Measurements from ENCODE around the gene AXIN1. TPM values are rescaled to one million over a fixed set of nuclear protein-coding genes. Genes with fewer than 3 reads are reported as not detected.

Gene AXIN1
- total and polyA plus RNA-seq, 9 of the 15 experiments (the other 6 are each of a cell fraction or from before 2014, with no cell fraction given): 0.42 to 58.0 (median 25.9) TPM

DNA sequence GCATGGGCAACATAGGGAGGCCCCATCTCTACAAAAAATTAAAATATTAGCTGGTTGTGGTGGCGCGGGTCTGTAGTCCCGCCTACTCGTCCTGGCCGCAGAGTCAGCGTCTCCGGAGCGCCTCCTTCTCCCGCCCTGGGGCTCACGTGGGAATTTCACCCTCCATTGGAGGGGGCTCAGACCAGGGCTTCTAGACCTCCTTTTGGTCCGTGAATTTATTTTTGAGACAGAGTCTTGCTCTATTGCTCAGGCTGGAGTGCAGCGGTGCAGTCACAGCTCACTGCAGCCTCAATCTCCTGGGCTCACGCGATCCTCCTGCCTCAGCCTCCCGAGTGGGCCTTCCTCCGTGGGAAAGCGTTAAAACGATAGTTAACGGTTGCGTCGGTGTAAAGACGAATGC is 44.1 kb upstream of the AXIN1 start (continued):
- peak; percentile 43; the same call in 1 of the 2 replicates for TF ChIP-seq NFIC (IDR thresholded peaks at IDR 0.05)
- TF ChIP-seq CBX3 (IDR thresholded peaks at IDR 0.05; ENCODE audit: borderline replicate concordance in 1 of 2, low read length in 2 of 2): 0 out of 3 replicates have a peak, but pooled peaks of 1 of the 2 experiments have one; percentile 18
- no peak for TF ChIP-seq ZNF785 (CRISPR knock-in tag; IDR thresholded peaks at IDR 0.05)
- no peak for TF ChIP-seq ZNF311 (CRISPR knock-in tag; IDR thresholded peaks at IDR 0.05)
- no peak for TF ChIP-seq MECOM (CRISPR knock-in tag; IDR thresholded peaks at IDR 0.05)
- no peak for TF ChIP-seq BACH1 (tag; IDR thresholded peaks at IDR 0.05)
- TF ChIP-seq ZNF174 (CRISPR knock-in tag; IDR thresholded peaks at IDR 0.05): no peak
- TF ChIP-seq RFX5 (IDR thresholded peaks at IDR 0.05; ENCODE audit: low read depth, low read length): no peak
- TF ChIP-seq MAFG (tag; conservative IDR thresholded peaks at IDR 0.05): no peak
- TF ChIP-seq ZFP1 (CRISPR knock-in tag; IDR thresholded peaks at IDR 0.05): no peak
- TF ChIP-seq SAFB2 (IDR thresholded peaks at IDR 0.05; ENCODE audit: borderline replicate concordance, low read depth, low read length, severe bottlenecking): no peak
- TF ChIP-seq HDAC3 (IDR thresholded peaks at IDR 0.05; ENCODE audit: borderline replicate concordance, partially characterized antibody): no peak
- no peak for TF ChIP-seq ASH1L (IDR thresholded peaks at IDR 0.05; ENCODE audit: borderline replicate concordance, low read depth, partially characterized antibody)
- no peak for TF ChIP-seq EWSR1 (IDR thresholded peaks at IDR 0.05; ENCODE audit: borderline replicate concordance, low read depth, partially characterized antibody)
- TF ChIP-seq EZH2 (IDR thresholded peaks at IDR 0.05; ENCODE audit: borderline replicate concordance, low read depth, low read length): no peak
- no peak for TF ChIP-seq SPI1 (IDR thresholded peaks at IDR 0.05; ENCODE audit: borderline replicate concordance, low read depth, low read length)
- no peak for TF ChIP-seq ZSCAN29 (IDR thresholded peaks at IDR 0.05)
- no peak for TF ChIP-seq RBM14 (IDR thresholded peaks at IDR 0.05; ENCODE audit: borderline replicate concordance, insufficient read depth, low read depth, low read length)
- TF ChIP-seq SREBF2 (CRISPR knock-in tag; IDR thresholded peaks at IDR 0.05): no peak
- TF ChIP-seq CREM (IDR thresholded peaks at IDR 0.05; ENCODE audit: low read depth): no peak
- TF ChIP-seq CREB5 (CRISPR knock-in tag; IDR thresholded peaks at IDR 0.05): no peak
- TF ChIP-seq E2F3 (CRISPR knock-in tag; IDR thresholded peaks at IDR 0.05): no peak
- TF ChIP-seq NCOA4 (IDR thresholded peaks at IDR 0.05; ENCODE audit: partially characterized antibody): no peak
- no peak for TF ChIP-seq CCNT2 (IDR thresholded peaks at IDR 0.05; ENCODE audit: borderline replicate concordance, extremely low read depth, insufficient read length, low read depth, low read length)
- TF ChIP-seq TEAD2 (tag; IDR thresholded peaks at IDR 0.05): no peak
- TF ChIP-seq MEIS2 (IDR thresholded peaks at IDR 0.05; ENCODE audit: partially characterized antibody): no peak
- no peak for TF ChIP-seq RBM17 (IDR thresholded peaks at IDR 0.05; ENCODE audit: borderline replicate concordance, low read depth, low read length)
- TF ChIP-seq SNIP1 (IDR thresholded peaks at IDR 0.05; ENCODE audit: low read depth): no peak
- TF ChIP-seq JUNB (CRISPR knock-in tag; conservative IDR thresholded peaks at IDR 0.05): no peak
- TF ChIP-seq TAF7 (tag; IDR thresholded peaks at IDR 0.05): 0 out of 2 replicates have a peak, but pooled peaks have one; percentile 46
- TF ChIP-seq EHMT2 (IDR thresholded peaks at IDR 0.05): no peak
- TF ChIP-seq ZNF121 (CRISPR knock-in tag; conservative IDR thresholded peaks at IDR 0.05): peak; percentile 80
- no peak for TF ChIP-seq NR2C1 (IDR thresholded peaks at IDR 0.05)
- no peak for TF ChIP-seq NR2C1 (tag; IDR thresholded peaks at IDR 0.05)

Measured in K562 (cell line).